GM12878 (cell line): Measurements from ENCODE around the gene CENPQ. TPM values are rescaled to one million over a fixed set of nuclear protein-coding genes. Genes with fewer than 3 reads are reported as not detected.

ENCODE experiments used
- ATAC-seq: fragments of 200-7000 bp; cut with Tn5 transposase; 3 replicates; pipeline ENCODE4 v1.9.1; 2020; ENCODE audit warnings: mild to moderate bottlenecking, moderate library complexity
- BruUV-seq: library from RNA; stranded (reverse); fragments of 400-500 nt; replicated peaks from 2 replicates; lab custom pipeline; 2021; lab: Mats Ljungman, UMichigan
- CTCF ChIA-PET: fragments of 300-600 bp; sonication (Branson Sonifier 250); formaldehyde crosslinking; extraction: SDS; loops from one replicate; lab custom pipeline; 2021; ENCODE audit warnings: inconsistent platforms; lab: Yijun Ruan, JAX
- POLR2A ChIA-PET: fragments of 350-600 bp; formaldehyde crosslinking; extraction: SDS; loops from one replicate; lab custom pipeline; 2021; ENCODE audit warnings: inconsistent platforms; lab: Charles Lee
- RAD21 ChIA-PET: fragments of 300-600 bp; sonication (Branson Sonifier 250); formaldehyde crosslinking; loops from one replicate; lab custom pipeline; 2023; ENCODE audit warnings: antibody characterized with exemption; ENCODE audit not compliant: unreplicated experiment; lab: Charles Lee
- SMC1A ChIA-PET: fragments of 300-600 bp; sonication (Branson Sonifier 250); formaldehyde crosslinking; loops from one replicate; lab custom pipeline; 2023; ENCODE audit not compliant: unreplicated experiment, uncharacterized antibody; lab: Charles Lee
- DNase-seq: peaks from one replicate; pipeline ENCODE4 v3.0.0-alpha.2; 2011; ENCODE audit warnings: low read depth, low spot score
- FAIRE-seq: peaks from 3 replicates; lab custom pipeline; 2011; peaks lifted over from hg19 to GRCh38; lab: Jason Lieb, UNC
- H2AFZ ChIP-seq: 2 replicates; pipeline ENCODE4 v1.6.0; 2011; ENCODE audit warnings: low read depth, low read length, control low read depth; ENCODE audit not compliant: control insufficient read depth
- H3K27ac ChIP-seq: 2 replicates; pipeline ENCODE4 v1.5.1; 2011; ENCODE audit warnings: control low read depth; ENCODE audit not compliant: control insufficient read depth, insufficient read depth
- H3K27me3 ChIP-seq, 2 experiments: replicated peaks in 1 of 2; 2 replicates each; pipeline versions ENCODE4 v1.6.0 to v1.6.1; 2011; ENCODE audit warnings: low read length in 1 of 2; ENCODE audit not compliant: control insufficient read depth in 2 of 2, insufficient read depth in 2 of 2
- H3K36me3 ChIP-seq, 2 experiments: 2 replicates each; pipeline ENCODE4 v1.5.1; 2011; ENCODE audit warnings: low read length in 1 of 2; ENCODE audit not compliant: control insufficient read depth in 2 of 2, insufficient read depth in 2 of 2
- H3K4me1 ChIP-seq: 2 replicates; pipeline ENCODE4 v1.6.1; 2011; ENCODE audit warnings: mild to moderate bottlenecking, low read length, moderate library complexity, mixed read lengths; ENCODE audit not compliant: control insufficient read depth, insufficient read depth
- H3K4me2 ChIP-seq: 2 replicates; pipeline ENCODE4 v1.6.0; 2011; ENCODE audit warnings: control low read depth; ENCODE audit not compliant: control insufficient read depth, insufficient read depth
- H3K4me3 ChIP-seq: fragments of 200-600 bp; sonication (generic); 2 replicates; pipeline ENCODE4 v1.5.1; 2016
- H3K79me2 ChIP-seq: 2 replicates; pipeline ENCODE4 v1.6.0; 2011; ENCODE audit warnings: low read length; ENCODE audit not compliant: control insufficient read depth, insufficient read depth
- H3K9ac ChIP-seq: 2 replicates; pipeline ENCODE4 v1.8.0; 2011; ENCODE audit warnings: low read length, control low read depth, mixed read lengths; ENCODE audit not compliant: control insufficient read depth, insufficient read depth
- H3K9me3 ChIP-seq: replicated peaks from 3 replicates; pipeline ENCODE4 v1.5.1; 2011; ENCODE audit warnings: mild to moderate bottlenecking, low read length; ENCODE audit not compliant: control insufficient read depth, insufficient read depth
- H4K20me1 ChIP-seq: 2 replicates; pipeline ENCODE4 v1.6.0; 2011; ENCODE audit not compliant: control insufficient read depth, insufficient read depth
- CBX5 ChIP-seq: sonication (generic); IDR thresholded peaks from 2 replicates; pipeline ENCODE4 v1.6.1; 2016; ENCODE audit warnings: low read depth, moderate library complexity, mild to moderate bottlenecking, inconsistent platforms
- CHD1 ChIP-seq: IDR thresholded peaks from 2 replicates; pipeline ENCODE4 v1.6.1; 2012; ENCODE audit warnings: low read depth, low read length, improper control_type of control experiment
- CHD4 ChIP-seq: fragments of 200-600 bp; sonication (generic); IDR thresholded peaks from 2 replicates; pipeline ENCODE4 v1.6.1; 2016; ENCODE audit warnings: mild to moderate bottlenecking
- CREM ChIP-seq: IDR thresholded peaks from 2 replicates; pipeline ENCODE4 v1.6.1; 2014; ENCODE audit warnings: antibody characterized with exemption, low read depth
- FOXM1 ChIP-seq: IDR thresholded peaks from 2 replicates; pipeline ENCODE4 v1.6.1; 2012; ENCODE audit warnings: low read depth, mild to moderate bottlenecking, inconsistent platforms, low read length, moderate library complexity
- LARP7 ChIP-seq: fragments of 450-650 bp; IDR thresholded peaks from 2 replicates; pipeline ENCODE4 v1.6.1; 2017; ENCODE audit warnings: mild to moderate bottlenecking
- MYB ChIP-seq: fragments of 150-350 bp; IDR thresholded peaks from 2 replicates; pipeline ENCODE4 v1.6.1; 2014; ENCODE audit warnings: mild to moderate bottlenecking, low read depth, low read length, borderline replicate concordance
- NFXL1 ChIP-seq: fragments of 450-650 bp; IDR thresholded peaks from 2 replicates; pipeline ENCODE4 v1.6.1; 2017; ENCODE audit warnings: antibody characterized with exemption, mild to moderate bottlenecking, borderline replicate concordance
- NR2C2 ChIP-seq: IDR thresholded peaks from 2 replicates; pipeline ENCODE4 v1.6.1; 2011; ENCODE audit warnings: borderline replicate concordance, low read depth; ENCODE audit not compliant: control insufficient read depth, insufficient read length
- PAX5 ChIP-seq: IDR thresholded peaks from 2 replicates; pipeline ENCODE4 v1.6.1; 2011; ENCODE audit warnings: low read depth, low read length, borderline replicate concordance
- RAD21 ChIP-seq: IDR thresholded peaks from 2 replicates; pipeline ENCODE4 v1.6.1; 2011; ENCODE audit warnings: mild to moderate bottlenecking, low read depth, low read length, moderate library complexity; ENCODE audit not compliant: insufficient read depth
- RUNX3 ChIP-seq: IDR thresholded peaks from 2 replicates; pipeline ENCODE4 v1.6.1; 2012; ENCODE audit warnings: low read length, inconsistent platforms
- SP1 ChIP-seq: IDR thresholded peaks from one replicate; pipeline ENCODE4 v1.6.1; 2011; ENCODE audit warnings: low read depth, low read length
- WGBS: methylation state at CpG from one replicate; pipeline ENCODE4 v1.1.6; 2016; ENCODE audit warnings: low lambda C conversion rate; ENCODE audit not compliant: insufficient replicate concordance, insufficient coverage; ENCODE audit errors: missing lambda C conversion rate; 5-methylcytosine and 5-hydroxymethylcytosine counted together
- in situ Hi-C: fragments of 300-500 bp; cut with MboI; formaldehyde crosslinking; loops from 9 replicates; pipeline ENCODE4 v1.14.3; 2018; ENCODE audit warnings: mixed read lengths
- intact Hi-C: fragments of 100-400 bp; cut with micrococcal nuclease; formaldehyde crosslinking; loops from one replicate; pipeline ENCODE4 v1.14.2; 2022; ENCODE audit not compliant: unreplicated experiment
- polyA plus RNA-seq, 11 experiments: library from polyadenylated mRNA; depleted of rRNA in 4 of 11; unstranded in 6 of 11; stranded (reverse) in 5 of 11; fragments of >200 nt; fragmentation: Nextera tagmentation in 4 of 11; fragmentation: Illumina TruSeq in 1 of 11; extraction: Ambion mirVana in 4 of 11; extraction: Trizol in 1 of 11; gene quantifications; 1 replicate in 1 of 11; 2 replicates in 10 of 11; pipeline versions ENCODE4 v1.2.1 to v1.2.3, GENCODE V29; 2011 to 2016; ENCODE audit warnings: inconsistent platforms in 2 of 11, missing spikeins in 2 of 11, low read depth in 1 of 11
- total RNA-seq, 4 experiments: library from RNA; depleted of rRNA in 3 of 4; stranded (reverse); fragments of >200 nt in 3 of 4; fragmentation: Illumina TruSeq in 1 of 4; extraction: Trizol in 1 of 4; gene quantifications; 2 replicates each; pipeline versions ENCODE4 v1.2.1 to v1.2.3, GENCODE V29; 2013 to 2021

CENPQ gene
- total and polyA plus RNA-seq, 10 of the 15 experiments (the other 5 are each of a cell fraction or from before 2014, with no cell fraction given) = 7.4 to 34.2 (median 17.8) TPM

DNA sequence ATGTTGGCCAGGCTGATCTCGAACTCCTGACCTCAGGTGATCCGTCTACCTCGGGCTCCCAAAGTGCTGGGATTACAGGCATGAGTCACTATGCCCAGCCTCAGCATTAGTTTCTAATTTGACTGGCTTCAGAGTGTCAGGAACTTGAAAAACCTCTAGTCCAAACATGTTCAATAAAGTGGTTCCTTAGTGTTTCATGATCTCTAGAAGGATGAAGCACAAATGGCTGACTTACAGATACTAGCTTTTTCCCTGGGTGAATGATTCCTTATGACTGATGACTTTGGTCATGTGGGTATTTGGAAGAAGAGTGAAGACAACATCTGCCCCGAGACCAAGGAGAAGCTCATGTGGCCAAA, 53.0 kb downstream of the CENPQ start:
- TF ChIP-seq CHD4 (no peak), RUNX3 (no peak), RAD21 (no peak)
- no peak overlapping the region for H3K9ac ChIP-seq
- intact Hi-C loops (no loop called here), in situ Hi-C loops (no loop called here)
- ChIA-PET CTCF (interaction anchor here (1.1 kb wide), 1 partner anchor 15 kb away, joined by 3 read pairs; no protein-coding TSS in a partner anchor), SMC1A (no interaction called here), RAD21 (no interaction called here), POLR2A (no interaction called here)
- H3K4me3 ChIP-seq = no peak overlapping the region
- H3K4me2 ChIP-seq = no peak overlapping the region
- no peak overlapping the region for H2AFZ ChIP-seq
- DNase-seq (no peak), FAIRE-seq (no peak), ATAC-seq (no peak)
- no peaks in the 10 kb centered on the region for H3K27me3 ChIP-seq
- no peaks in the 10 kb centered on the region for H3K4me1 ChIP-seq
- no peaks in the 10 kb centered on the region for H3K9me3 ChIP-seq
- BruUV-seq = no TSS peak
- no peaks in the 10 kb centered on the region for H3K79me2 ChIP-seq
- 19% methylated on average over 4 of the region's 4 CpGs for WGBS
- no peaks in the 10 kb centered on the region for H4K20me1 ChIP-seq
- H3K36me3 ChIP-seq = no peaks in the 10 kb centered on the region
- H3K27ac ChIP-seq = no peak overlapping the region

DNA sequence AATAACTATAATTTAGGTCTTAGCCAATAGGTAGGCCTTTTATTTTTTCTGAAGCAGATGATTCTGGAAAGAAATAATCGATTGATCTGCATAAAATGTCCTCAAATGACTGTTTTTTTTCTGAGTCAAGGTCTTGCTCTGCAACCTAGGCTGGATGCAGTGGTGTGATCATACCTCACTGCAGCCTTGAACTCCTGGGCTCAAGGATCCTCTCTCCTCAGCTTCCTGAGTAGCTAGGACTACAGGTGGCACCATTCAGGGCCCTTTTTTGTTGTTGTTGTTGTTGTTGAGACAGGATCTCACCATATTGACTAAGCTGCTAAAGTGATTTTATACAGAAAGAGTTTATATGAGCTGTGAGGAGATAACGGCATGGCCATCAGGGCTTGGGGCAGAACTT, 54.7 kb downstream of the CENPQ start:
- FAIRE-seq (no peak), ATAC-seq (no peak), DNase-seq (no peak)
- no TSS peak for BruUV-seq
- intact Hi-C loops (no loop called here), in situ Hi-C loops (no loop called here)
- Histone ChIP-seq H3K27ac (no peak overlapping the region), H3K36me3 (no peaks in the 10 kb centered on the region), H3K4me3 (no peak overlapping the region), H3K4me1 (no peaks in the 10 kb centered on the region), H2AFZ (no peak overlapping the region), H3K9ac (no peak overlapping the region), H3K9me3 (no peaks in the 10 kb centered on the region), H4K20me1 (no peaks in the 10 kb centered on the region), H3K79me2 (no peaks in the 10 kb centered on the region), H3K27me3 (no peaks in the 10 kb centered on the region), H3K4me2 (no peak overlapping the region)
- ChIA-PET RAD21 (no interaction called here), CTCF (interaction anchor here (0.9 to 2.5 kb wide), 4 partner anchors 10 to 108 kb away, joined by 3 to 8 read pairs (median 4); no protein-coding TSS in a partner anchor), SMC1A (no interaction called here), POLR2A (interaction anchor here (0.9 kb wide), 1 partner anchor 9 kb away, joined by 3 read pairs; no protein-coding TSS in a partner anchor)
- 0% methylated on average over 2 of the region's 2 CpGs for WGBS
- TF ChIP-seq FOXM1 (no peak), NR2C2 (no peak), PAX5 (no peak), SP1 (no peak), RUNX3 (no peak), CBX5 (no peak), CHD1 (no peak), MYB (no peak), LARP7 (no peak), NFXL1 (no peak), CREM (no peak)
